Right lobe of liver (tissue), 6 donors: Measurements from ENCODE around the gene TEX26. TPM values are rescaled to one million over a fixed set of nuclear protein-coding genes. Genes with fewer than 3 reads are reported as not detected.

ENCODE experiments used
- ATAC-seq, 4 donors: fragments of 200-7000 bp; cut with Tn5 transposase; one replicate each; pipeline ENCODE4 v1.9.1; 2020; ENCODE audit warnings: mild to moderate bottlenecking in 4 of 4, moderate library complexity in 4 of 4
- DNase-seq, 3 donors: peaks; one replicate each; pipeline ENCODE4 v3.0.0-alpha.2; 2020
- H3K27ac ChIP-seq, 3 donors: fragments of 200-600 bp; one replicate each; pipeline ENCODE4 v1.8.0; 2022
- H3K27me3 ChIP-seq, 2 donors: fragments of 200-600 bp; one replicate each; pipeline ENCODE4 v1.8.0; 2022
- H3K36me3 ChIP-seq, 4 donors: fragments of 200-600 bp; sonication (generic) in 1 of 4; one replicate each; pipeline versions ENCODE4 v1.5.1 to v1.8.0; 2017 to 2022; ENCODE audit warnings: control low read depth in 1 of 4
- H3K4me1 ChIP-seq, 4 donors: fragments of 200-600 bp; sonication (generic) in 1 of 4; one replicate each; pipeline versions ENCODE4 v1.5.1 to v1.8.0; 2017 to 2022; ENCODE audit warnings: control low read depth in 1 of 4
- H3K4me3 ChIP-seq, 3 donors: fragments of 200-600 bp; one replicate each; pipeline ENCODE4 v1.8.0; 2022
- H3K9me3 ChIP-seq, 4 donors: fragments of 200-600 bp; sonication (generic) in 1 of 4; one replicate each; pipeline versions ENCODE4 v1.5.1 to v1.8.0; 2017 to 2022; ENCODE audit warnings: control low read depth in 1 of 4
- CTCF ChIP-seq, 4 donors: fragments of 200-600 bp in 3 of 4; fragments of 450-650 bp in 1 of 4; IDR thresholded peaks; one replicate each; pipeline versions ENCODE4 v1.5.1 to v1.8.0; 2016 to 2022; ENCODE audit warnings: antibody characterized with exemption in 4 of 4, mild to moderate bottlenecking in 2 of 4
- POLR2A ChIP-seq: fragments of 450-650 bp; IDR thresholded peaks from one replicate; pipeline ENCODE4 v1.6.1; 2017; ENCODE audit warnings: antibody characterized with exemption, mild to moderate bottlenecking
- WGBS: methylation state at CpG from one replicate; pipeline ENCODE4 v1.1.6; 2018; ENCODE audit warnings: low coverage, low lambda C conversion rate; ENCODE audit not compliant: insufficient coverage; ENCODE audit errors: missing lambda C conversion rate; 5-methylcytosine and 5-hydroxymethylcytosine counted together
- intact Hi-C, 2 donors: fragments of 100-400 bp; cut with DNase I; formaldehyde crosslinking; loops; one replicate each; pipeline versions ENCODE4 v1.11.2 to v1.14.1; 2022
- total RNA-seq, 6 experiments: library from RNA; depleted of rRNA in 2 of 6; stranded (reverse); fragments of >200 nt in 2 of 6; fragmentation: NEBNext Ultra II Directional in 3 of 6; extraction: Animal tissue kit (Norgen Biotek cat#: 25700) in 3 of 6; gene quantifications; one replicate each; pipeline versions ENCODE4 v1.1.0 to v1.2.4, GENCODE V29; 2016 to 2023
- donor health status: DM: no; HTN: yes; CAD: no.
- donor health status: DM: no; HTN: no; CAD: no.
- donor health status: DM: no; HTN: no; CAD: no.
- donor health status: DM: no; HTN: yes; CAD: no.
- donor health status: DM: no; HTN: yes; CAD: no.

The TEX26 gene
- total RNA-seq, 6 experiments from 2014 or later = 0.37 TPM; not detected in 5

GRCh38 chr13:31010296-31010695, 77.8 kb downstream of the TEX26 start:
- intact Hi-C loops = no loop called here
- 100% methylated on average over 1 of the region's 2 CpGs for WGBS
- Histone ChIP-seq H3K4me1 (no peaks in the 10 kb centered on the region), H3K27ac (no peak overlapping the region), H3K4me3 (no peak overlapping the region), H3K36me3 (no peaks in the 10 kb centered on the region), H3K27me3 (no peaks in the 10 kb centered on the region), H3K9me3 (no peaks in the 10 kb centered on the region)
- TF ChIP-seq CTCF (IDR thresholded peaks at IDR 0.05) = no peak
- TF ChIP-seq POLR2A = no peak
- ATAC-seq (no peak), DNase-seq (no peak)

GRCh38 chr13:31011193-31011860, 78.9 kb downstream of the TEX26 start:
- no peak overlapping the region for H3K4me3 ChIP-seq
- no peaks in the 10 kb centered on the region for H3K4me1 ChIP-seq
- intact Hi-C loops = no loop called here
- H3K9me3 ChIP-seq = no peaks in the 10 kb centered on the region
- H3K27ac ChIP-seq = no peak overlapping the region
- no peak for DNase-seq
- no peaks in the 10 kb centered on the region for H3K36me3 ChIP-seq
- 57% methylated on average over 5 of the region's 5 CpGs for WGBS
- ATAC-seq = no peak
- H3K27me3 ChIP-seq = no peaks in the 10 kb centered on the region
- TF ChIP-seq CTCF (IDR thresholded peaks at IDR 0.05) (no peak), POLR2A (no peak)

GRCh38 chr13:31011901-31012654, 79.6 kb downstream of the TEX26 start:
- Histone ChIP-seq H3K27ac (no peak overlapping the region), H3K4me3 (no peak overlapping the region), H3K4me1 (no peaks in the 10 kb centered on the region), H3K27me3 (no peaks in the 10 kb centered on the region), H3K9me3 (no peaks in the 10 kb centered on the region), H3K36me3 (no peaks in the 10 kb centered on the region)
- DNase-seq (no peak), ATAC-seq (no peak)
- intact Hi-C loops = no loop called here
- TF ChIP-seq POLR2A = no peak
- no peak for TF ChIP-seq CTCF (IDR thresholded peaks at IDR 0.05)
- WGBS = 63% methylated on average over 7 of the region's 7 CpGs

GRCh38 chr13:31012655-31013024, 80.2 kb downstream of the TEX26 start:
- 38% methylated on average over 2 of the region's 2 CpGs for WGBS
- DNase-seq = no peak

More at GRCh38 chr13:31012655-31013024, 80.2 kb downstream of the TEX26 start:
- intact Hi-C loops = no loop called here
- no peaks in the 10 kb centered on the region for H3K36me3 ChIP-seq
- H3K4me1 ChIP-seq = no peaks in the 10 kb centered on the region
- TF ChIP-seq POLR2A (no peak), CTCF (IDR thresholded peaks at IDR 0.05) (no peak)
- H3K27ac ChIP-seq = no peak overlapping the region
- no peak overlapping the region for H3K4me3 ChIP-seq
- ATAC-seq = no peak
- no peaks in the 10 kb centered on the region for H3K27me3 ChIP-seq
- no peaks in the 10 kb centered on the region for H3K9me3 ChIP-seq
